Uterus (tissue), 2 donors: ENCODE measurements around the gene COLEC11.

Experiments
- CTCF ChIP-seq, 4 experiments: fragments of 200-600 bp in 2 of 4; fragments of 450-650 bp in 2 of 4; sonication (generic) in 2 of 4; IDR thresholded peaks; one replicate each; pipeline ENCODE4 v1.5.1; 2016 to 2019; ENCODE audit warnings: antibody characterized with exemption in 4 of 4, mild to moderate bottlenecking in 2 of 4, moderate library complexity in 1 of 4
- POLR2A ChIP-seq, 2 donors: fragments of 450-650 bp; IDR thresholded peaks; one replicate each; pipeline ENCODE4 v1.6.1; 2016; ENCODE audit warnings: antibody characterized with exemption in 2 of 2, mild to moderate bottlenecking in 1 of 2, moderate library complexity in 1 of 2

- no peak for TF ChIP-seq CTCF (IDR thresholded peaks at IDR 0.05)
- TF ChIP-seq POLR2A (IDR thresholded peaks at IDR 0.05) = no peak
Measured at GRCh38 chr2:3571284-3571683, 23.6 kb upstream of the COLEC11 start.
